ENCODE results near the gene KRTAP5-10.
"Not testable (repeated sequence)": the region's sequence is repeated elsewhere in the genome, so short reads cannot be mapped to it uniquely, and the experiment has no call there.

Gene KRTAP5-10

GRCh38 chr11:71611218-71611910, 46.0 kb downstream of the KRTAP5-10 start:
- DNase-seq (ENCODE audit: low read depth): not testable (repeated sequence)

GRCh38 chr11:71613931-71614330, 48.6 kb downstream of the KRTAP5-10 start:
- DNase-seq (ENCODE audit: low read depth): not testable (repeated sequence)

- DNase-seq (ENCODE audit: low read depth): not testable (repeated sequence)
Observed at GRCh38 chr11:71614366-71614917, 49.1 kb downstream of the KRTAP5-10 start.

- DNase-seq (ENCODE audit: low read depth): not testable (repeated sequence)
Observed at GRCh38 chr11:71615003-71615402, 49.6 kb downstream of the KRTAP5-10 start.
